Right lung (tissue), 10 donors: ENCODE results near the gene ALCAM. TPM values are rescaled to one million over a fixed set of nuclear protein-coding genes. Genes with fewer than 3 reads are reported as not detected.

ENCODE experiments used
- DNase-seq, 2 donors: peaks; one replicate each; pipeline ENCODE4 v3.0.0-alpha.2; 2013
- long read RNA-seq, 8 donors: transcript quantifications; one replicate each; lab custom pipeline, GENCODE V29; 2026
- polyA plus RNA-seq, 5 donors: library from polyadenylated mRNA; unstranded; fragments of 120-200 nt; gene quantifications; one replicate each; pipeline versions ENCODE4 v1.2.1 to v1.2.3, GENCODE V29; 2013; ENCODE audit warnings: inconsistent platforms in 1 of 5, low replicate concordance in 1 of 5; ENCODE audit not compliant: insufficient read length in 5 of 5, insufficient read depth in 1 of 5

ALCAM gene
- polyA plus RNA-seq: 100 to 1,000 TPM in 4 of 5 donors, 10 to 100 TPM in 1; 88.0 to 145 (median 134) TPM
- long read RNA-seq, donor 1, full-length matches to known transcripts: 23 of 96 reads
- long read RNA-seq, donor 1, partial matches to known transcripts: 73 of 96 reads
- long read RNA-seq, donor 1, other reads (novel, unspliced or antisense): 0 of 96 reads
- long read RNA-seq, donor 2, full-length matches to known transcripts: 9 of 14 reads
- long read RNA-seq, donor 2, partial matches to known transcripts: 5 of 14 reads
- long read RNA-seq, donor 2, other reads (novel, unspliced or antisense): 0 of 14 reads
- long read RNA-seq, donor 3, full-length matches to known transcripts: 10 of 10 reads
- long read RNA-seq, donor 3, partial matches to known transcripts: 0 of 10 reads
- long read RNA-seq, donor 3, other reads (novel, unspliced or antisense): 0 of 10 reads
- long read RNA-seq, donor 4, full-length matches to known transcripts: 9 of 9 reads
- long read RNA-seq, donor 4, partial matches to known transcripts: 0 of 9 reads
- long read RNA-seq, donor 4, other reads (novel, unspliced or antisense): 0 of 9 reads
- long read RNA-seq, donor 5, full-length matches to known transcripts: 12 of 30 reads
- long read RNA-seq, donor 5, partial matches to known transcripts: 18 of 30 reads
- long read RNA-seq, donor 5, other reads (novel, unspliced or antisense): 0 of 30 reads
- long read RNA-seq, donor 6, full-length matches to known transcripts: 19 of 44 reads
- long read RNA-seq, donor 6, partial matches to known transcripts: 25 of 44 reads
- long read RNA-seq, donor 6, other reads (novel, unspliced or antisense): 0 of 44 reads
- long read RNA-seq, donor 7, full-length matches to known transcripts: 6 of 6 reads
- long read RNA-seq, donor 7, partial matches to known transcripts: 0 of 6 reads
- long read RNA-seq, donor 7, other reads (novel, unspliced or antisense): 0 of 6 reads
- long read RNA-seq, donor 8, full-length matches to known transcripts: 4 of 4 reads
- long read RNA-seq, donor 8, partial matches to known transcripts: 0 of 4 reads
- long read RNA-seq, donor 8, other reads (novel, unspliced or antisense): 0 of 4 reads

GRCh38 chr3:105366326-105367062, at the start of gene ALCAM:
TSS of gene ALCAM (plus strand) at chr3:105366909.
- peak; percentile 91 to 92 for DNase-seq

GRCh38 chr3:105317841-105318240, 48.9 kb upstream of the ALCAM start:
- DNase-seq: no peak

- no peak for DNase-seq
These were observed 44.0 kb upstream of the ALCAM start for GRCh38 chr3:105322570-105323273.

- DNase-seq: no peak
These were observed 43.5 kb upstream of the ALCAM start for GRCh38 chr3:105323274-105323599.

GRCh38 chr3:105324951-105325350, 41.8 kb upstream of the ALCAM start:
- no peak for DNase-seq

- no peak for DNase-seq
These were observed 38.9 kb upstream of the ALCAM start for GRCh38 chr3:105327662-105328337.

GRCh38 chr3:105328338-105328730, 38.4 kb upstream of the ALCAM start:
- no peak for DNase-seq

GRCh38 chr3:105332961-105333360, 33.7 kb upstream of the ALCAM start:
- no peak for DNase-seq

- no peak for DNase-seq
These were observed 32.4 kb upstream of the ALCAM start for GRCh38 chr3:105334138-105334882.

- DNase-seq: no peak
These were observed 26.8 kb upstream of the ALCAM start for GRCh38 chr3:105339946-105340345.

GRCh38 chr3:105343991-105344390, 22.7 kb upstream of the ALCAM start:
- no peak for DNase-seq

- DNase-seq: no peak
These were observed 21.6 kb upstream of the ALCAM start for GRCh38 chr3:105345156-105345555.

GRCh38 chr3:105347625-105348302, 18.9 kb upstream of the ALCAM start:
- DNase-seq: no peak

GRCh38 chr3:105348307-105348706, 18.4 kb upstream of the ALCAM start:
- no peak for DNase-seq

GRCh38 chr3:105349684-105350387, 16.9 kb upstream of the ALCAM start:
- no peak for DNase-seq

GRCh38 chr3:105351821-105352220, 14.9 kb upstream of the ALCAM start:
- DNase-seq: no peak

- no peak for DNase-seq
These were observed 13.7 kb upstream of the ALCAM start for GRCh38 chr3:105352976-105353375.

GRCh38 chr3:105353485-105354161, 13.1 kb upstream of the ALCAM start:
- peak; percentile 18 to 33 for DNase-seq
